Breast epithelium (tissue), 3 donors: ENCODE measurements around the gene RELB.

Experiments used
- POLR2A ChIP-seq: fragments of 450-650 bp; IDR thresholded peaks from one replicate; pipeline ENCODE4 v1.6.1; 2016; ENCODE audit warnings: antibody characterized with exemption, mild to moderate bottlenecking, moderate library complexity
- TF ChIP-seq, protein P1 (sequence below), 3 donors: fragments of 450-650 bp; IDR thresholded peaks; one replicate each; pipeline ENCODE4 v1.5.1; 2016 to 2017; ENCODE audit warnings: antibody characterized with exemption in 3 of 3, mild to moderate bottlenecking in 3 of 3, moderate library complexity in 3 of 3

DNA sequence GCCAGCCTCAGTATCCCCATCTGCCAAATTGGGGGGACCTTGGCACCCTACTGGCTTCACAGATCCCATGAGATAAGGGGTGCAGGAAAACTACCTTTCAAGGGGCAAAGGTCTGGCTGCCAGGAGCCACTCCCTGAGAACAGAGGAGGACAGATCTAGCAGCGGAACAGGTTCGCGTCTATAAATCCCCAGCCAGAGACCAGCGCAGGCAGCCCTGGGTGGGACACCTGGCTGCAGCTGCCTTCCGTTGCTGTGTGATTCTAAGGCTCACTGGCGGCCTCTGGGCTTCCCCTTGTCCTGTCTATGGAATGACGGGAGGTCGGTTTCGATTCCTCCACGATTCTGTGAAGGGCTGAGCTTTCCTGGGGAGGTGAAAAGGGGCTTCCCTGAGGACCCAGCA lies 7.3 kb downstream of the RELB start:
- TF ChIP-seq POLR2A = no peak
- TF ChIP-seq, protein P1, sequence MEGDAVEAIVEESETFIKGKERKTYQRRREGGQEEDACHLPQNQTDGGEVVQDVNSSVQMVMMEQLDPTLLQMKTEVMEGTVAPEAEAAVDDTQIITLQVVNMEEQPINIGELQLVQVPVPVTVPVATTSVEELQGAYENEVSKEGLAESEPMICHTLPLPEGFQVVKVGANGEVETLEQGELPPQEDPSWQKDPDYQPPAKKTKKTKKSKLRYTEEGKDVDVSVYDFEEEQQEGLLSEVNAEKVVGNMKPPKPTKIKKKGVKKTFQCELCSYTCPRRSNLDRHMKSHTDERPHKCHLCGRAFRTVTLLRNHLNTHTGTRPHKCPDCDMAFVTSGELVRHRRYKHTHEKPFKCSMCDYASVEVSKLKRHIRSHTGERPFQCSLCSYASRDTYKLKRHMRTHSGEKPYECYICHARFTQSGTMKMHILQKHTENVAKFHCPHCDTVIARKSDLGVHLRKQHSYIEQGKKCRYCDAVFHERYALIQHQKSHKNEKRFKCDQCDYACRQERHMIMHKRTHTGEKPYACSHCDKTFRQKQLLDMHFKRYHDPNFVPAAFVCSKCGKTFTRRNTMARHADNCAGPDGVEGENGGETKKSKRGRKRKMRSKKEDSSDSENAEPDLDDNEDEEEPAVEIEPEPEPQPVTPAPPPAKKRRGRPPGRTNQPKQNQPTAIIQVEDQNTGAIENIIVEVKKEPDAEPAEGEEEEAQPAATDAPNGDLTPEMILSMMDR (IDR thresholded peaks at IDR 0.05) = no peak
